Sigmoid colon (tissue), 4 donors: ENCODE results near the gene IGSF21.

Experiments used
- CTCF ChIP-seq, 4 experiments: fragments of 450-650 bp in 3 of 4; fragments of 200-600 bp in 1 of 4; IDR thresholded peaks; one replicate each; pipeline ENCODE4 v1.5.1; 2016 to 2019; ENCODE audit warnings: antibody characterized with exemption in 4 of 4, mild to moderate bottlenecking in 3 of 4, moderate library complexity in 2 of 4
- EP300 ChIP-seq, 4 donors: sonication (generic); formaldehyde crosslinking; IDR thresholded peaks; one replicate each; pipeline ENCODE4 v1.6.1; 2017; ENCODE audit warnings: antibody characterized with exemption in 4 of 4
- POLR2A ChIP-seq, 2 donors: fragments of 450-650 bp; IDR thresholded peaks; one replicate each; pipeline ENCODE4 v1.6.1; 2016; ENCODE audit warnings: antibody characterized with exemption in 2 of 2, mild to moderate bottlenecking in 2 of 2, moderate library complexity in 2 of 2

- TF ChIP-seq CTCF (IDR thresholded peaks at IDR 0.05) (no peak), POLR2A (IDR thresholded peaks at IDR 0.05) (no peak), EP300 (IDR thresholded peaks at IDR 0.05) (no peak)
These were observed 138.9 kb downstream of the IGSF21 start for GRCh38 chr1:18246543-18246942.
